IMR-90 (cell line): Measurements from ENCODE around the gene TRAPPC10. TPM values are rescaled to one million over a fixed set of nuclear protein-coding genes. Genes with fewer than 3 reads are reported as not detected.

Source experiments
- ATAC-seq: fragments of 200-7000 bp; cut with Tn5 transposase; 2 replicates; pipeline ENCODE4 v1.9.1; 2020; ENCODE audit warnings: low read depth, mild to moderate bottlenecking, moderate library complexity
- BruUV-seq: library from RNA; stranded (reverse); fragments of 400-500 nt; replicated peaks from 2 replicates; lab custom pipeline; 2021; lab: Mats Ljungman, UMichigan
- CTCF ChIA-PET: fragments of 300-600 bp; formaldehyde crosslinking; extraction: SDS; loops from one replicate; lab custom pipeline; 2021; ENCODE audit warnings: antibody characterized with exemption; lab: Yijun Ruan, JAX
- POLR2A ChIA-PET: fragments of 300-600 bp; sonication (Branson Sonifier 250); formaldehyde crosslinking; loops from one replicate; lab custom pipeline; 2022; ENCODE audit warnings: antibody characterized with exemption; ENCODE audit not compliant: unreplicated experiment; lab: Charles Lee
- DNase-seq: peaks from one replicate; pipeline ENCODE4 v3.0.0; 2013
- H2AFZ ChIP-seq: replicated peaks from 2 replicates; pipeline ENCODE3; 2013; ENCODE audit warnings: low read length, mild to moderate bottlenecking; ENCODE audit not compliant: poor library complexity
- H2AK5ac ChIP-seq: 2 replicates; pipeline ENCODE4 v1.6.1; 2013; ENCODE audit warnings: low read depth, low read length, inconsistent platforms
- H2AK9ac ChIP-seq: replicated peaks from 2 replicates; pipeline ENCODE3; 2013; ENCODE audit warnings: mild to moderate bottlenecking, low read depth, low read length, moderate library complexity; ENCODE audit not compliant: poor library complexity
- H2BK120ac ChIP-seq: 2 replicates; pipeline ENCODE4 v1.6.1; 2013; ENCODE audit warnings: low read depth, low read length, inconsistent platforms
- H2BK15ac ChIP-seq: 3 replicates; pipeline ENCODE4 v1.6.1; 2013; ENCODE audit warnings: low read depth, low read length, inconsistent platforms
- H2BK20ac ChIP-seq: 2 replicates; pipeline ENCODE4 v1.6.1; 2013; ENCODE audit warnings: low read depth, mild to moderate bottlenecking, inconsistent platforms, low read length, moderate library complexity
- H2BK5ac ChIP-seq: 2 replicates; pipeline ENCODE4 v1.6.1; 2013; ENCODE audit warnings: mild to moderate bottlenecking, low read depth, low read length, inconsistent platforms; ENCODE audit not compliant: poor library complexity, severe bottlenecking
- H3K14ac ChIP-seq: replicated peaks from 2 replicates; pipeline ENCODE4 v1.6.1; 2013; ENCODE audit warnings: low read depth, low read length, inconsistent platforms
- H3K18ac ChIP-seq: 2 replicates; pipeline ENCODE4 v1.6.1; 2013; ENCODE audit warnings: low read depth, low read length, control low read depth
- H3K23ac ChIP-seq: 2 replicates; pipeline ENCODE4 v1.6.1; 2013; ENCODE audit warnings: low read depth, low read length, inconsistent platforms
- H3K27ac ChIP-seq: 2 replicates; pipeline ENCODE4 v1.5.1; 2013; ENCODE audit warnings: mild to moderate bottlenecking, control low read depth, low read length; ENCODE audit not compliant: insufficient read depth
- H3K27me3 ChIP-seq: 2 replicates; pipeline ENCODE4 v1.6.1; 2013; ENCODE audit warnings: low read length; ENCODE audit not compliant: control insufficient read depth, insufficient read depth
- H3K36me3 ChIP-seq: 2 replicates; pipeline ENCODE4 v1.6.1; 2013; ENCODE audit warnings: low read length, mixed read lengths; ENCODE audit not compliant: control insufficient read depth, insufficient read depth
- H3K4ac ChIP-seq: 2 replicates; pipeline ENCODE4 v1.6.1; 2013; ENCODE audit warnings: low read depth, low read length, inconsistent platforms
- H3K4me1 ChIP-seq: 2 replicates; pipeline ENCODE4 v1.6.1; 2013; ENCODE audit warnings: low read length, mixed read lengths; ENCODE audit not compliant: control insufficient read depth, insufficient read depth
- H3K4me2 ChIP-seq: 2 replicates; pipeline ENCODE4 v1.6.1; 2013; ENCODE audit warnings: low read depth, mild to moderate bottlenecking, control low read depth, low read length, moderate library complexity
- H3K4me3 ChIP-seq: 2 replicates; pipeline ENCODE4 v1.5.1; 2013; ENCODE audit warnings: low read depth, mild to moderate bottlenecking, control low read depth, low read length, moderate library complexity; ENCODE audit not compliant: insufficient read depth
- H3K56ac ChIP-seq: 2 replicates; pipeline ENCODE4 v1.6.1; 2013; ENCODE audit warnings: low read length, inconsistent platforms; ENCODE audit not compliant: insufficient read depth; ENCODE audit errors: extremely low read depth
- H3K79me1 ChIP-seq, 2 experiments: 2 replicates each; pipeline ENCODE4 v1.6.1; 2013; ENCODE audit warnings: low read length in 2 of 2, inconsistent platforms in 1 of 2, low read depth in 1 of 2
- H3K9ac ChIP-seq: 2 replicates; pipeline ENCODE4 v1.6.1; 2013; ENCODE audit warnings: low read depth, low read length, control low read depth
- H3K9me1 ChIP-seq: 2 replicates; pipeline ENCODE4 v1.6.1; 2013; ENCODE audit warnings: low read length, inconsistent platforms; ENCODE audit not compliant: insufficient read depth
- H3K9me3 ChIP-seq: 2 replicates; pipeline ENCODE4 v1.6.1; 2013; ENCODE audit warnings: low read length; ENCODE audit not compliant: control insufficient read depth, insufficient read depth
- H4K20me1 ChIP-seq: 2 replicates; pipeline ENCODE4 v1.6.1; 2013; ENCODE audit warnings: low read length, inconsistent platforms; ENCODE audit not compliant: insufficient read depth
- H4K5ac ChIP-seq: 2 replicates; pipeline ENCODE4 v1.6.1; 2013; ENCODE audit warnings: mild to moderate bottlenecking, low read depth, low read length, control low read depth
- H4K8ac ChIP-seq, 2 experiments: 2 replicates each; pipeline ENCODE4 v1.6.1; 2013; ENCODE audit warnings: low read depth in 2 of 2, low read length in 2 of 2, control low read depth in 1 of 2, inconsistent platforms in 1 of 2
- H4K91ac ChIP-seq: 2 replicates; pipeline ENCODE4 v1.6.1; 2013; ENCODE audit warnings: low read depth, low read length, inconsistent platforms; ENCODE audit not compliant: insufficient read depth
- CEBPB ChIP-seq: IDR thresholded peaks from 2 replicates; pipeline ENCODE4 v1.6.1; 2012; ENCODE audit warnings: low read depth, low read length, improper control_type of control experiment
- CTCF ChIP-seq: conservative IDR thresholded peaks from 2 replicates; pipeline ENCODE4 v1.5.1; 2012; ENCODE audit warnings: mild to moderate bottlenecking, low read depth, low read length, improper control_type of control experiment
- ELK1 ChIP-seq: fragments of 150-350 bp; IDR thresholded peaks from 2 replicates; pipeline ENCODE4 v1.6.1; 2016; ENCODE audit warnings: low read depth, mild to moderate bottlenecking, low read length, moderate library complexity, borderline replicate concordance
- FOS ChIP-seq: fragments of 150-350 bp; IDR thresholded peaks from 2 replicates; pipeline ENCODE4 v1.6.1; 2016; ENCODE audit warnings: low read depth, low read length
- MAFK ChIP-seq: IDR thresholded peaks from 2 replicates; pipeline ENCODE4 v1.6.1; 2012; ENCODE audit warnings: low read depth, low read length, improper control_type of control experiment
- MAZ ChIP-seq: IDR thresholded peaks from 2 replicates; pipeline ENCODE4 v1.6.1; 2012; ENCODE audit warnings: low read depth, mild to moderate bottlenecking, low read length, improper control_type of control experiment, moderate library complexity, borderline replicate concordance
- NFE2L2 ChIP-seq: fragments of 150-350 bp; IDR thresholded peaks from 2 replicates; pipeline ENCODE4 v1.6.1; 2016; ENCODE audit warnings: low read depth, mild to moderate bottlenecking, low read length
- POLR2A ChIP-seq: IDR thresholded peaks from 2 replicates; pipeline ENCODE4 v1.6.1; 2012; ENCODE audit warnings: mild to moderate bottlenecking, low read depth, low read length
- SMC3 ChIP-seq: fragments of 150-350 bp; IDR thresholded peaks from 2 replicates; pipeline ENCODE4 v1.6.1; 2016; ENCODE audit warnings: low read depth, mild to moderate bottlenecking, antibody characterized with exemption, low read length, moderate library complexity
- USF2 ChIP-seq: fragments of 150-350 bp; IDR thresholded peaks from 2 replicates; pipeline ENCODE4 v1.6.1; 2017; ENCODE audit warnings: mild to moderate bottlenecking, antibody characterized with exemption, low read length, low read depth
- WGBS, 2 experiments: methylation state at CpG; one replicate each; pipeline versions ENCODE4 v1.1.5 to v1.1.7; 2013; ENCODE audit warnings: missing lambda C conversion rate in 2 of 2; ENCODE audit not compliant: insufficient read length in 1 of 2; ENCODE audit errors: extremely low coverage in 2 of 2; 5-methylcytosine and 5-hydroxymethylcytosine counted together
- dilution Hi-C: fragments of 300-500 bp; cut with HindIII; formaldehyde crosslinking; loops from one replicate; pipeline ENCODE4 v1.14.3; 2018; ENCODE audit warnings: low sequenced_read_pairs; ENCODE audit not compliant: unreplicated experiment
- in situ Hi-C: fragments of 300-500 bp; cut with MboI; formaldehyde crosslinking; loops from 3 replicates; pipeline ENCODE4 v1.14.3; 2019; ENCODE audit warnings: low sequenced_read_pairs, inconsistent platforms, mixed read lengths
- intact Hi-C: fragments of 100-400 bp; cut with micrococcal nuclease; formaldehyde crosslinking; loops from 2 replicates; pipeline ENCODE4 v1.10.0; 2022
- polyA plus RNA-seq, 3 experiments: library from polyadenylated mRNA; depleted of rRNA; stranded (reverse); fragments of >200 nt; gene quantifications; 2 replicates each; pipeline ENCODE4 v1.2.3, GENCODE V29; 2012; ENCODE audit warnings: low replicate concordance in 1 of 3
- total RNA-seq: library from RNA; depleted of rRNA; stranded (reverse); fragments of >200 nt; gene quantifications from 2 replicates; pipeline ENCODE4 v1.2.3, GENCODE V29; 2012

Gene TRAPPC10
- total and polyA plus RNA-seq, 2 of the 4 experiments (the other 2 are of a cell fraction): 17.8 to 18.1 TPM

GRCh38 chr21:44049606-44050005, 37.5 kb downstream of the TRAPPC10 start:
- no peak overlapping the region for H3K4ac ChIP-seq
- BruUV-seq: no TSS peak
- WGBS, 2 experiments: no CpG with 5 or more reads among the region's 3 CpGs

More at GRCh38 chr21:44049606-44050005, 37.5 kb downstream of the TRAPPC10 start:
- intact Hi-C loops (loop anchor here (5.0 kb wide), 1 partner anchor 37 kb away; the partner anchor contains the start of gene TRAPPC10), in situ Hi-C loops (no loop called here), dilution Hi-C loops (no loop called here)
- DNase-seq: no peak
- Histone ChIP-seq H3K14ac (no peak overlapping the region), H4K5ac (no peak overlapping the region), H3K56ac (no peak overlapping the region), H2BK15ac (no peak overlapping the region), H2AK5ac (no peak overlapping the region), H2BK20ac (no peak overlapping the region), H3K18ac (no peak overlapping the region), H3K4me3 (no peak overlapping the region), H3K9ac (no peak overlapping the region), H3K9me1 (peaks cover 21% of the 10 kb centered on the region), H4K20me1 (peaks cover 32% of the 10 kb centered on the region), H3K4me2 (no peak overlapping the region), H2BK5ac (no peak overlapping the region), H2BK120ac (no peak overlapping the region), H3K36me3 (peaks cover 3% of the 10 kb centered on the region), H3K4me1 (peaks cover 16% of the 10 kb centered on the region), H3K27ac (no peak overlapping the region), H3K9me3 (no peaks in the 10 kb centered on the region), H3K79me1 (peaks cover 44 to 80% of the 10 kb centered on the region in 2 experiments), H4K8ac (no peak overlapping the region), H4K91ac (no peak overlapping the region), H2AK9ac (no peak overlapping the region), H2AFZ (no peak overlapping the region), H3K27me3 (no peaks in the 10 kb centered on the region), H3K23ac (no peak overlapping the region)
- ChIA-PET CTCF (interaction anchor here (0.6 kb wide), 1 partner anchor 26 kb away, joined by 5 read pairs; no protein-coding TSS in a partner anchor), POLR2A (no interaction called here)
- 0 out of 2 replicates have a peak, but pooled peaks have one; percentile 28 for ATAC-seq
- TF ChIP-seq CEBPB: no peak
- TF ChIP-seq SMC3: no peak
- no peak for TF ChIP-seq FOS
- no peak for TF ChIP-seq MAZ
- no peak for TF ChIP-seq MAFK
- TF ChIP-seq ELK1: no peak
- no peak for TF ChIP-seq POLR2A
- TF ChIP-seq NFE2L2: no peak
- TF ChIP-seq CTCF: no peak
- TF ChIP-seq USF2: no peak
